Prostate gland (tissue), 2 donors: ENCODE results near the gene FBXW9. TPM values are rescaled to one million over a fixed set of nuclear protein-coding genes. Genes with fewer than 3 reads are reported as not detected.

Source experiments
- DNase-seq: peaks from one replicate; pipeline ENCODE4 v3.0.0-alpha.2; 2019; ENCODE audit warnings: low spot score
- H3K27ac ChIP-seq, 2 donors: fragments of 200-600 bp; sonication (generic); 2 replicates each; pipeline ENCODE4 v1.5.1; 2017 to 2019
- H3K27me3 ChIP-seq: fragments of 200-600 bp; sonication (generic); replicated peaks from 2 replicates; pipeline ENCODE4 v1.5.1; 2019; ENCODE audit not compliant: insufficient read depth
- H3K36me3 ChIP-seq, 2 donors: fragments of 200-600 bp; sonication (generic); 1 replicate in 1 of 2; 2 replicates in 1 of 2; pipeline versions ENCODE4 v1.5.1 to v1.8.1; 2017 to 2019
- H3K4me1 ChIP-seq: fragments of 200-600 bp; sonication (generic); replicated peaks from 2 replicates; pipeline ENCODE4 v1.5.1; 2019
- H3K4me3 ChIP-seq, 2 donors: fragments of 200-600 bp; sonication (generic); 2 replicates each; pipeline ENCODE4 v1.5.1; 2017 to 2019
- H3K9me3 ChIP-seq: fragments of 200-600 bp; sonication (generic); 2 replicates; pipeline ENCODE4 v1.5.1; 2017
- POLR2A ChIP-seq: fragments of 450-650 bp; IDR thresholded peaks from one replicate; pipeline ENCODE4 v1.6.1; 2016; ENCODE audit warnings: antibody characterized with exemption, mild to moderate bottlenecking
- POLR2AphosphoS5 ChIP-seq: sonication (generic); formaldehyde crosslinking; IDR thresholded peaks from one replicate; pipeline ENCODE4 v1.6.1; 2017; ENCODE audit warnings: antibody characterized with exemption
- WGBS: methylation state at CpG from one replicate; pipeline ENCODE4 v1.1.5; 2018; 5-methylcytosine and 5-hydroxymethylcytosine counted together
- intact Hi-C: fragments of 100-400 bp; cut with DNase I; formaldehyde crosslinking; loops from one replicate; pipeline ENCODE4 v1.14.2; 2022
- total RNA-seq, 2 donors: library from RNA; depleted of rRNA; stranded (reverse); fragments of >200 nt; gene quantifications; one replicate each; pipeline ENCODE4 v1.1.0, GENCODE V29; 2016
- TF ChIP-seq, protein P1 (sequence below), 4 experiments: fragments of 200-600 bp in 2 of 4; fragments of 450-650 bp in 2 of 4; sonication (generic) in 2 of 4; IDR thresholded peaks; 1 replicate in 3 of 4; 2 replicates in 1 of 4; pipeline ENCODE4 v1.5.1; 2016 to 2019; ENCODE audit warnings: antibody characterized with exemption in 4 of 4, mild to moderate bottlenecking in 2 of 4, moderate library complexity in 2 of 4

FBXW9 gene
- total RNA-seq, 2 donors from 2014 or later = 9.1 to 16.9 TPM

DNA sequence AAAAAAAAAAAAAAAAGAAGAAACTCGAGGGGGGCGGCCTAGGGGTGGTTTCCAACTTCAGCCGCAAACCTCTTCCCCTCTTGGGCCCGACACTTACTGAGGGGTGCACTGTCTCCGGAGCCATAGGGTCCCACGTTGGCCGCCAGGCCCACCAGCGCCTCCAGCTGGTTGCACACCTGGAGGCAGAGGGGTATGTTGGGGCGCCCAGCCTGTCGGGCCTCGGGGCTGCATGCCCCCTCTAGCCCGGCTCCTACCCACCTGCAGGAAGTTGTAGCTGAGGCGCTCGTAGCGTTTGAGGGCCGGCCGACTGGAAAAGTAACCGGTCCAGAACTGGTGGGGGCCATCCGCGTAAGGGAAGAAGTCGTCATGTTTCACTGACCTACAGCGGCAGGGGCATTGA is 38.5 kb downstream of the FBXW9 start:
- TF ChIP-seq POLR2A (no peak), POLR2AphosphoS5 (no peak)
- TF ChIP-seq, protein P1, sequence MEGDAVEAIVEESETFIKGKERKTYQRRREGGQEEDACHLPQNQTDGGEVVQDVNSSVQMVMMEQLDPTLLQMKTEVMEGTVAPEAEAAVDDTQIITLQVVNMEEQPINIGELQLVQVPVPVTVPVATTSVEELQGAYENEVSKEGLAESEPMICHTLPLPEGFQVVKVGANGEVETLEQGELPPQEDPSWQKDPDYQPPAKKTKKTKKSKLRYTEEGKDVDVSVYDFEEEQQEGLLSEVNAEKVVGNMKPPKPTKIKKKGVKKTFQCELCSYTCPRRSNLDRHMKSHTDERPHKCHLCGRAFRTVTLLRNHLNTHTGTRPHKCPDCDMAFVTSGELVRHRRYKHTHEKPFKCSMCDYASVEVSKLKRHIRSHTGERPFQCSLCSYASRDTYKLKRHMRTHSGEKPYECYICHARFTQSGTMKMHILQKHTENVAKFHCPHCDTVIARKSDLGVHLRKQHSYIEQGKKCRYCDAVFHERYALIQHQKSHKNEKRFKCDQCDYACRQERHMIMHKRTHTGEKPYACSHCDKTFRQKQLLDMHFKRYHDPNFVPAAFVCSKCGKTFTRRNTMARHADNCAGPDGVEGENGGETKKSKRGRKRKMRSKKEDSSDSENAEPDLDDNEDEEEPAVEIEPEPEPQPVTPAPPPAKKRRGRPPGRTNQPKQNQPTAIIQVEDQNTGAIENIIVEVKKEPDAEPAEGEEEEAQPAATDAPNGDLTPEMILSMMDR (IDR thresholded peaks at IDR 0.05) = no peak
- no peak overlapping the region for H3K27ac ChIP-seq
- no peak for DNase-seq
- no peak overlapping the region for H3K4me3 ChIP-seq
- H3K36me3 ChIP-seq = no peaks in the 10 kb centered on the region
- H3K9me3 ChIP-seq = no peaks in the 10 kb centered on the region
- H3K27me3 ChIP-seq = no peaks in the 10 kb centered on the region
- no peaks in the 10 kb centered on the region for H3K4me1 ChIP-seq
- intact Hi-C loops = no loop called here
- WGBS = 91% methylated on average over 21 of the region's 22 CpGs

DNA sequence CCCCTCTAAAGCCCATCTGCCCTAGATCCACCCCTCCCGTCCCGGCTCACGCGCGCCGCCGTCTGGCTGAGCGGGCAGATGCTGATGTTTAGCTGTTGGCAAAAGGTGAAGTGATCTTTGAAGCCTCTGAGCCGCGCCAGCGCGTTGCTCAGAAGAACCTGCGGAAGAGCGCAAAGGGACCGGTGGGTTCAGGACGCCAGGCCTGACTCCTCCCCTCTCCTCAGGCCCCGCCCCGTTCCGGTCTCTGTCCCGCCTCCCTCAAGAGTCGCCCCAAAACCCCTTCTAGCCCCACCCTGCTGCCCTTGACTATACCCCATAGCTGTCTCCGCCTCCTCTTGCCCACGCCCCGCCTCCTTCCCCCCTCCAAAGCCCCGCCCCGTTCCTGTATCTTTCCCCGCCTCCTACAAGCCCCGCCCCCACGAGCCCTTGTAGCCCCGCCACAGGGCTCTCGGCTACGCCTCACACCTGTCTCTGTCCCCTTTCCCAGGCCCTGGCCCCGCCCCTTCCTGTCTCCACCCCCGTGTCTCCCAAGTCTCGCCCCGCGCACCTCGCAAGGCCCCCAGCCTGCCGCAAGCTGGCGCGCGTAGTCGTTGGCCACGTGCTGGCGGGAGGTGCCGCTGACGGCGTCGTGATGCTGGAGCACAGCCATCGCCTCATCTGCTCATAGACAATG is 39.4 kb downstream of the FBXW9 start:
- no peaks in the 10 kb centered on the region for H3K36me3 ChIP-seq
- DNase-seq = no peak
- 73% methylated on average over 50 of the region's 50 CpGs for WGBS
- no peak overlapping the region for H3K27ac ChIP-seq
- H3K4me3 ChIP-seq = no peak overlapping the region
- no peaks in the 10 kb centered on the region for H3K4me1 ChIP-seq
- intact Hi-C loops = no loop called here
- no peaks in the 10 kb centered on the region for H3K27me3 ChIP-seq
- TF ChIP-seq POLR2A (no peak), POLR2AphosphoS5 (no peak)
- TF ChIP-seq, protein P1 (IDR thresholded peaks at IDR 0.05) = no peak
- H3K9me3 ChIP-seq = no peaks in the 10 kb centered on the region

- H3K27ac ChIP-seq = no peak overlapping the region
- no peaks in the 10 kb centered on the region for H3K9me3 ChIP-seq
- no peaks in the 10 kb centered on the region for H3K36me3 ChIP-seq
- H3K4me1 ChIP-seq = no peaks in the 10 kb centered on the region
- WGBS = 95% methylated on average over 8 of the region's 8 CpGs
- intact Hi-C loops = no loop called here
- no peak for DNase-seq
- no peak overlapping the region for H3K4me3 ChIP-seq
- TF ChIP-seq POLR2AphosphoS5 (no peak), POLR2A (no peak)
- TF ChIP-seq, protein P1 (IDR thresholded peaks at IDR 0.05) = no peak
- no peaks in the 10 kb centered on the region for H3K27me3 ChIP-seq
Measured at GRCh38 chr19:12655546-12655945, 40.9 kb downstream of the FBXW9 start.

DNA sequence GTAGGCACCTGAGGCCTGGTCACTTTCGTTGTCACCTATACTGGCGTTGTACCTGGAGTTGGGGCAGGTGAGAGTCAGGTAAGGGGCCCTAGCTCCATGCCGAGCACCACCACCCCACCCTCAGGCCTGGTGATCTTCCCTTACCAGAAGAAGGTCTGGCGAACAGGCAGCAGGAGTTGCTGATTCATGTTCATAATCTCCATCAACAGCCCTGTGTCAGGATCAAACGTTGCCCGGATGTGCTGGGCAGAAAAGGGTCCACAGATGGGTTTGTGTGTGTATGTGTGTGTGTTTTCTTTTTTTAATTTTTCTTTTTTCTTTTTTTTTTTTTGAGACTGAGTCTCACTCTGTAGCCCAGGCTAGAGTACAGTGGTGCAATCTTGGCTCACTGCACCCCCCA is 44.2 kb downstream of the FBXW9 start:
- WGBS = 93% methylated on average over 6 of the region's 6 CpGs
- no peak overlapping the region for H3K27ac ChIP-seq
- H3K36me3 ChIP-seq = no peaks in the 10 kb centered on the region

More for the DNA sequence above, 44.2 kb downstream of the FBXW9 start:
- no peaks in the 10 kb centered on the region for H3K9me3 ChIP-seq
- DNase-seq = no peak
- intact Hi-C loops = no loop called here
- TF ChIP-seq, protein P1 (IDR thresholded peaks at IDR 0.05) = no peak
- TF ChIP-seq POLR2A (no peak), POLR2AphosphoS5 (no peak)
- no peaks in the 10 kb centered on the region for H3K27me3 ChIP-seq
- no peak overlapping the region for H3K4me3 ChIP-seq
- H3K4me1 ChIP-seq = peaks cover 5% of the 10 kb centered on the region
